Measurements from ENCODE around the gene ITGA5. TPM values are rescaled to one million over a fixed set of nuclear protein-coding genes. Genes with fewer than 3 reads are reported as not detected.

The ITGA5 gene
- total RNA-seq, 1 experiment from 2014 or later: 75.8 TPM

- TF ChIP-seq POLR2AphosphoS5 (IDR thresholded peaks at IDR 0.05; ENCODE audit: low read depth, low read length) (no peak), REST (IDR thresholded peaks at IDR 0.05; ENCODE audit: insufficient read depth in 1 of 2, low read depth in 2 of 2, low read length in 1 of 2) (no peak), SIN3A (IDR thresholded peaks at IDR 0.05; ENCODE audit: borderline replicate concordance, insufficient read depth, low read depth, low read length) (no peak), TCF7L2 (IDR thresholded peaks at IDR 0.05; ENCODE audit: low read depth, low read length) (no peak)
- TF ChIP-seq, protein P1, sequence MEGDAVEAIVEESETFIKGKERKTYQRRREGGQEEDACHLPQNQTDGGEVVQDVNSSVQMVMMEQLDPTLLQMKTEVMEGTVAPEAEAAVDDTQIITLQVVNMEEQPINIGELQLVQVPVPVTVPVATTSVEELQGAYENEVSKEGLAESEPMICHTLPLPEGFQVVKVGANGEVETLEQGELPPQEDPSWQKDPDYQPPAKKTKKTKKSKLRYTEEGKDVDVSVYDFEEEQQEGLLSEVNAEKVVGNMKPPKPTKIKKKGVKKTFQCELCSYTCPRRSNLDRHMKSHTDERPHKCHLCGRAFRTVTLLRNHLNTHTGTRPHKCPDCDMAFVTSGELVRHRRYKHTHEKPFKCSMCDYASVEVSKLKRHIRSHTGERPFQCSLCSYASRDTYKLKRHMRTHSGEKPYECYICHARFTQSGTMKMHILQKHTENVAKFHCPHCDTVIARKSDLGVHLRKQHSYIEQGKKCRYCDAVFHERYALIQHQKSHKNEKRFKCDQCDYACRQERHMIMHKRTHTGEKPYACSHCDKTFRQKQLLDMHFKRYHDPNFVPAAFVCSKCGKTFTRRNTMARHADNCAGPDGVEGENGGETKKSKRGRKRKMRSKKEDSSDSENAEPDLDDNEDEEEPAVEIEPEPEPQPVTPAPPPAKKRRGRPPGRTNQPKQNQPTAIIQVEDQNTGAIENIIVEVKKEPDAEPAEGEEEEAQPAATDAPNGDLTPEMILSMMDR (IDR thresholded peaks at IDR 0.05): no peak
- H3K9me3 ChIP-seq (ENCODE audit: control insufficient read depth, insufficient read depth, low read depth, low read length): no peaks in the 10 kb centered on the region
- in situ Hi-C loops (cut with HindIII; ENCODE audit: low pct_unique_long_range_greater_than_20kb, low sequenced_read_pairs): no loop called here
- H3K36me3 ChIP-seq (ENCODE audit: control insufficient read depth, insufficient read depth, low read length): no peaks in the 10 kb centered on the region
- intact Hi-C loops (cut with micrococcal nuclease; ENCODE audit: unreplicated experiment): no loop called here
- H3K4me3 ChIP-seq (ENCODE audit: low read depth in 2 of 2, low read length in 2 of 2): no peak overlapping the region
- CTCF ChIA-PET: interaction anchor here (1.1 kb wide), 1 partner anchor 19 kb away, joined by 3 read pairs; no protein-coding TSS in a partner anchor
- no peaks in the 10 kb centered on the region; the same call in none of the 2 replicates for H3K4me1 ChIP-seq (ENCODE audit: control insufficient read depth, insufficient read depth, low read length)
- POLR2A ChIA-PET: no interaction called here
- ATAC-seq (no peak), DNase-seq (ENCODE audit: low read depth, low spot score) (no peak)
- no TSS peak for BruUV-seq (replicated peaks)
- H3K27ac ChIP-seq (ENCODE audit: low read length): no peak overlapping the region
- no peaks in the 10 kb centered on the region for H3K27me3 ChIP-seq (ENCODE audit: control insufficient read depth, insufficient read depth, low read length)
Observed at GRCh38 chr12:54389607-54390175, 29.4 kb downstream of the ITGA5 start.

DNA sequence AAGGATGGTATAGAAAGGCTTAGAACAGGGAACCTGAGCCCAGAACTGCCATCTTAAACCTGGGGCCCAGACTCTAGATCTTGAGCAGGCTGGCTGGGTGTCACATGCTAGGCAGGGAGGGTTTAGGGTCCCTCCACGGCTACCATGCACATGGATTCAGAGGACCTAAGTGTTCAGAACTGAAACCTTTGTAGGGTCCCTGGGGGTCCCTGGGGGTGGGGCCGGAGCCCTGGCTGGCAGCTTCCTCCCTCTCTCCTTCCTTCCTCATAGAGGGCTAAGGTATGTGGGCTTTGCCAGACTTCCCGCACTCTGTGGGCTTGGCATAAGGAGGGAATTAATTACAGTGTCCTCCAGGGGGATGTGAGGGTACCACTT, 29.9 kb downstream of the ITGA5 start:
- intact Hi-C loops (cut with micrococcal nuclease; ENCODE audit: unreplicated experiment) (no loop called here), in situ Hi-C loops (cut with HindIII; ENCODE audit: low pct_unique_long_range_greater_than_20kb, low sequenced_read_pairs) (no loop called here)
- Histone ChIP-seq H3K27ac (ENCODE audit: low read length) (no peak overlapping the region), H3K9me3 (ENCODE audit: control insufficient read depth, insufficient read depth, low read depth, low read length) (no peaks in the 10 kb centered on the region), H3K4me3 (ENCODE audit: low read depth in 2 of 2, low read length in 2 of 2) (no peak overlapping the region), H3K4me1 (ENCODE audit: control insufficient read depth, insufficient read depth, low read length) (no peaks in the 10 kb centered on the region; the same call in none of the 2 replicates), H3K27me3 (ENCODE audit: control insufficient read depth, insufficient read depth, low read length) (no peaks in the 10 kb centered on the region), H3K36me3 (ENCODE audit: control insufficient read depth, insufficient read depth, low read length) (no peaks in the 10 kb centered on the region)
- DNase-seq (ENCODE audit: low read depth, low spot score) (no peak), ATAC-seq (no peak)
- BruUV-seq (replicated peaks): no TSS peak
- ChIA-PET CTCF (no interaction called here), POLR2A (no interaction called here)
- TF ChIP-seq, protein P1 (IDR thresholded peaks at IDR 0.05): no peak
- TF ChIP-seq POLR2AphosphoS5 (IDR thresholded peaks at IDR 0.05; ENCODE audit: low read depth, low read length): no peak
- TF ChIP-seq SIN3A (IDR thresholded peaks at IDR 0.05; ENCODE audit: borderline replicate concordance, insufficient read depth, low read depth, low read length): no peak
- TF ChIP-seq TCF7L2 (IDR thresholded peaks at IDR 0.05; ENCODE audit: low read depth, low read length): no peak
- no peak for TF ChIP-seq REST (IDR thresholded peaks at IDR 0.05; ENCODE audit: insufficient read depth in 1 of 2, low read depth in 2 of 2, low read length in 1 of 2)

Data from Panc1 (cell line).